GM12875 (cell line): ENCODE data around the gene RFX8.
A peak's percentile ranks its signal among the peaks of the same experiment; 100 is the strongest.

ENCODE experiments used
- H3K4me3 ChIP-seq: one replicate; pipeline ENCODE4 v1.5.1; 2011; ENCODE audit warnings: low read depth, low read length, control low read depth
- CTCF ChIP-seq: IDR thresholded peaks from 2 replicates; pipeline ENCODE4 v1.5.1; 2011; ENCODE audit warnings: low read depth, mild to moderate bottlenecking, control low read depth, inconsistent platforms, low read length, moderate library complexity, borderline replicate concordance; ENCODE audit not compliant: insufficient read depth

RFX8 gene

GRCh38 chr2:101399021-101399799, 75.7 kb downstream of the RFX8 start:
- no peak overlapping the region for H3K4me3 ChIP-seq
- no peak for TF ChIP-seq CTCF

- H3K4me3 ChIP-seq = no peak overlapping the region
- TF ChIP-seq CTCF = no peak
Observed at GRCh38 chr2:101398116-101398821, 76.6 kb downstream of the RFX8 start.

- no peak overlapping the region for H3K4me3 ChIP-seq
- TF ChIP-seq CTCF = no peak
Observed at GRCh38 chr2:101396316-101396717, 78.6 kb downstream of the RFX8 start.

DNA sequence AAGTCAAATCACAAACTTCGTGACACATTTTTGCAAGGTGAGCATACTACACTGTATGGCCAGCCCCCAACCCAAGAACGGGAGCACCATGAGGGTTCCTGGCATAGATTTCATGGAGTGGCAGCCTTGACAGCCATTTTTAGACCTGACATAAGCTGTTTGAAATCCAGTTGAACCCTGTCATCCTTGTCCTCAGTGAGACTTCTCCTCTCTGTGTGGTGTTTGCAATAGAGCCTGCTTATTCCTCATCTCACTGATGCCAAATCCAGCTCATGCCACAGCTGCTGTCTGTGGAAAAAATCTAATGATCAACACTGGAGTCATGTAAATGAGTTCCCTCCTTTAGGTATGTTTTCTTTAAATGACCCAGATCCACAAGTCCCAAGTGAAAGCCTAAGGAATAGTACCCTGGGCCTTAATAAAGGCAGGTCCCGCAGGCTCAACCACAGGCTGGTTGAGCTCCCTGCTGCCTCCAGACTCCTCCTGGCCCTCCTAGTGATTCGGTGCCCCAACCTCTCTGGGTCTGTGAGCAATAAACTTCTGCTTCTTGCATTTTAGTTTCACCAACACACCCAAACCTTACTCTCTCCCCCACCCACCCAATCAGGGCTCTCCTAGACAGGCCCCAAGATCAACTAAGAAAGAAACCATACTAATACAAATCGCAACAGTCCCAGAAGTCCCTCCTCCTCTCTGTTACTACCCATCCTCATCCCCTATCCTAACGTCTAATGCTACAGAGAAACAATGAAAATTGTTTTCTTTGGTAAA, 79.2 kb downstream of the RFX8 start:
- H3K4me3 ChIP-seq = no peak overlapping the region
- TF ChIP-seq CTCF = no peak

DNA sequence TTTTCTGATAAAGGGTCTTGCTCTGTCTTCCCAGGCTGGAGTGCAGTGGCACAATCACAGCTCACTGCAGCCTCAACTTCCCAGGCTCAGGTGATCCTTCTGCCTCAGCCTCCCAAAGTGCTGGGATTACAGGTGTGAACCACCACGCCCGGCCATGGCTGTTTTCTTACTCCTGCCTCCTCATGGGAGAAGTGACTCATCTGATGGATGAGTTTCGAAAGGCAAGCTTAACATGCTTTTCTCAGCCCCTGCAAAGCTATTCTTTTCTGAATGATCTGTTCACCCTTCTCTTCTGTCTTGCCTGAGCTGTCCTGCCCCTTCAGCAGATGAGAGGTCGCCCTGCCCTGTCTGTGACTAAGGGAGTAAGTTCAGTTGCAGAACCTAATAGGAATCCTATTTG, 86.7 kb downstream of the RFX8 start:
- no peak overlapping the region for H3K4me3 ChIP-seq
- no peak for TF ChIP-seq CTCF

DNA sequence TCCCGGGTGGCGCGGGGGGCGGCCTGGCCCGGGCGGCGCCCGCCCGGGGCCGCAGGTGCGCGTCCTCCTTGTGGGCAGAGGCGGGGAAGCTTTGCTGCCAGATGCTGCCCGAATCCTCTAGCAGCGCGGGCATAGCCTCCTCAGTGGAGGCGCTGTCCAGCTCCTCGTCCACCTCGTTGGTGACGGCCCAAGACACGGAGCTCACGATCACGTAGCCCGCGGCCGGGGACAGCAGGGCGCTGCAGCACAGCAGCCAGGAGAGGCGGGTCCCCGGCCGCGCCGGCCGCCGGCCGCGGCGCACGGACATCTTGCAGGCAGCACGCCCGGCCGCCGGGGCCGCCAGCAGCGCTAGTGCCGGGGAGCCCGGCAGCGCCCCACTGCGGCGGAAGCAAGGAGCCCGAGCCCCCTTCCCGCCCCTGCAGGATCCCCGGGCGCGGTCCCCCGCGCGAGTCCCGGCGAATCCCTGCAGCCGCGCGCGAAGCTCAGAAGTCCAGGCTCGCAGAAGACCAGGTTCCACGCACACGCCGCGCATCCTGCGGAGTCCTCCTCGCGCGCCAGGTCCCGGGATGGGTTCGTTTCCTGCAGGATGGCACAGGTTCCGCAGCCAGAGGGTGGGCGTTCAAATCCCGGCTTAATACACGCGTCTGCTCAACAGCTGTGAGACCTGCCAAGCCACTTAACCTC, 87.6 kb downstream of the RFX8 start, which contains the start of gene CREG2:
TSS of gene CREG2 (minus strand) at position 353 of the 684 bp plus-strand sequence. CDS start at position 307, 46 bp downstream.
- no peak within 1 kb of the TSS for H3K4me3 ChIP-seq
- TF ChIP-seq CTCF = peak; percentile 42; the same call in 1 of the 2 replicates
